HG03196 (cell line): ENCODE measurements around the gene PARPBP.
A peak's percentile ranks its signal among the peaks of the same experiment; 100 is the strongest.
"Not testable (repeated sequence)": the region's sequence is repeated elsewhere in the genome, so short reads cannot be mapped to it uniquely, and the experiment has no call there.

ENCODE experiments used
- ATAC-seq: cut with Tn5 transposase; IDR thresholded peaks from one replicate; pipeline ENCODE4 v1.9.1; 2021; ENCODE audit not compliant: unreplicated experiment

The PARPBP gene, protein sequence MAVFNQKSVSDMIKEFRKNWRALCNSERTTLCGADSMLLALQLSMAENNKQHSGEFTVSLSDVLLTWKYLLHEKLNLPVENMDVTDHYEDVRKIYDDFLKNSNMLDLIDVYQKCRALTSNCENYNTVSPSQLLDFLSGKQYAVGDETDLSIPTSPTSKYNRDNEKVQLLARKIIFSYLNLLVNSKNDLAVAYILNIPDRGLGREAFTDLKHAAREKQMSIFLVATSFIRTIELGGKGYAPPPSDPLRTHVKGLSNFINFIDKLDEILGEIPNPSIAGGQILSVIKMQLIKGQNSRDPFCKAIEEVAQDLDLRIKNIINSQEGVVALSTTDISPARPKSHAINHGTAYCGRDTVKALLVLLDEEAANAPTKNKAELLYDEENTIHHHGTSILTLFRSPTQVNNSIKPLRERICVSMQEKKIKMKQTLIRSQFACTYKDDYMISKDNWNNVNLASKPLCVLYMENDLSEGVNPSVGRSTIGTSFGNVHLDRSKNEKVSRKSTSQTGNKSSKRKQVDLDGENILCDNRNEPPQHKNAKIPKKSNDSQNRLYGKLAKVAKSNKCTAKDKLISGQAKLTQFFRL

DNA sequence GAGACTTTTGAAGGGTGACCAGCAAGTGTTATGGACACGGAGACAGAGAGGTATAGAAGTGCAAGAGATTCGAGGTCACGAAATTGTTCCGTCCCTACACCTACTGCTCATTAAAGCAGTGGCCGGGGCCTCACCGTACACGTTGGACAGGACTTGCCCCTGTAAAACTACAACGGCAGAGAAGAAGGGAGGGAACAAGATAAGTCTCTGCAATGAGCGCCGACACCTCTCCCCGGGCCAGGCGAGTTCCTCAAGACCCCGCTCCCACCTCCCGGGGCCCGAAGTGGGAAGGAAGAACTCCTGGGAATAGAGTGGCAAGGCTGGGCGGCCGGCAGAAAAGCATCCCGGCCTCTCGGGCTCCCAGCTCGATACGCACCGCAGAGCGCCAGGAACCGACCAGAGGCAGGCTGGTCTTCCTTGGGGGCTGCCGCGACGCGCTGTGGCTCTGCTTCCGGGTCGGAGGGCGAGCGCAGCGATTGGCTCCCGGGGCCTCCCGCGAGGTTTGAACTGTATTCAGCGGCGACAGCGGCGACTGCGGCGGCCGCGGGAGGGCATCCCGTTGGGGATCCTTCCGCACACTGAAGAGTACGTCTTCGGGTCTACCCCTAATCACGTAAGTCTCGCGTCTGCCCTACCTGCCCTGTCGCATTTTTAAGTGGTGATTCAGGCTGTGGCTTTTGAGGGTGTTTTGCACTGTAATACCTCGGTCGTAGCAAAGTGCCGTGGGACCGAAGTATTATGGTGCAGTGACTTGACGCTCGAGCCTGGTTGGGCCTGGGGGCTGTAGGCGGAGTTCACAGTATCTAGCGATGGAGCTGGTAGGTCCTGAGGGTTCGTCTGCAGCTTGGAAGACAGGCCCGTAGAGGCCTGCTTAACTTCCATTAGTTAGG, at the start of gene PARPBP, which contains the start of gene NUP37:
PARPBP (plus strand) TSS at position 510 of the 890 bp plus-strand sequence. CDS start 3,706 bp downstream, outside the sequence.
NUP37 (minus strand) TSS at position 441 of the 890 bp plus-strand sequence. CDS start 1,596 bp downstream, outside the sequence.
- ATAC-seq = peak; percentile 98

DNA sequence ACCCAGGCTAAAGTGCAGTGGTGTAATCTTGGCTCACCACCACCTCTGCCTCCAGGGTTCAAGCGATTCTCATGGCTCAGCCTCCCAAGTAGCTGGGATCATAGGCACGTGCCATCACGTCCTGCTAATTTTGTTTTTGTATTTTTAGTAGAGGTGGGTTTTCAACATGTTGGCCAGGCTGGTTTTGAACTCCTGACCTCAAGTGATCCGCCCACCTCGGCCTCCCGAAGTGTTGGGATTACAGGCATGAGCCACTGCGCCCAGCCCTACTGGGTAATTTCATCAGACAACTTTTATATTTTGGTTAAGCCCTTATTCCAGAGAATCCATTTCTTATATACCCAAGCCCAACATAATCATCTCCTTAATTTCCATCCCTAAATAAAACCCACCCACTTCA, 47.9 kb upstream of the PARPBP start:
- not testable (repeated sequence) for ATAC-seq

DNA sequence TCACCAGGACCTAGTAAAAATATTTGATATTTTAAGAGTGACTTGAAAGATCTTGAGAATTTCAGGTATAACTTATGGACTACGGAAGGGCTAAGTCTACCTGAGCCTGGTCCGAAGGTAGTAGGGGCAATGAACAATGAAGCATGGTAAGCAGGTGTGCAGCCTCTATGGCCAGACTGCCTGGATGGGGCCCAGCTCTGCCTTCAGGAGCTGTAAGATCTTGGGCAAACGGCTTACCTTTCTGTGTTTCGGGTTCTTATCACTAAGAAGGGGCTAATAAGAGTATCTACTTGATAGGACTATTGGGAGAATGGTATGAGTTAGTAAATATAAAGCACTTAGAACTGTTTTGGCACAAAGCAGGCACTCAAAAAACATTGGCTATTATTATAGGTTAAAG, 39.1 kb upstream of the PARPBP start:
- ATAC-seq = no peak

DNA sequence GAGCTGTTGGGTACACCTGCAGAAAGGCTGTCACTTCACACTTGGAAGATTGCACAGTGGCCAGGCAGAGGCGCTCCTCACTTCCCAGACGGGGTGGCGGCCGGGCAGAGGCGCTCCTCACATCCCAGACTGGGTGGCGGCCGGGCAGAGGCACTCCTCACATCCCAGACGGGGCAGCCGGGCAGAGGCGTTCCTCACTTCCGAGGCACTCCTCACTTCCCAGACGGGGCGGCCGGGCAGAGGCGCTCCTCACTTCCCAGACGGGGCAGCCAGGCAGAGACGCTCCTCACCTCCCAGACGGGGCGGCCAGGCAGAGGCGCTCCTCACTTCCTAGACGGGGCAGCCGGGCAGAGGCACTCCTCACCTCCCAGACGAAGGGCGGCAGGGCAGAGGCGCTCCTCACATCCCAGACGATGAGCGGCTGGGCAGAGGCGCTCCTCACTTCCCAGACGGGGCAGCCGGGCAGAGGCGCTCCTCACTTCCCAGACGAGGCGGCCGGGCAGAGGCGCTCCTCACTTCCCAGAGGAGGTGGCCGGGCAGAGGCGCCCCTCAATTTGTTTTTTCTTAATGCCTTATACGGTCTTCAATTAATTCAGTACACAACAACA, 30.7 kb upstream of the PARPBP start:
- not testable (repeated sequence) for ATAC-seq

DNA sequence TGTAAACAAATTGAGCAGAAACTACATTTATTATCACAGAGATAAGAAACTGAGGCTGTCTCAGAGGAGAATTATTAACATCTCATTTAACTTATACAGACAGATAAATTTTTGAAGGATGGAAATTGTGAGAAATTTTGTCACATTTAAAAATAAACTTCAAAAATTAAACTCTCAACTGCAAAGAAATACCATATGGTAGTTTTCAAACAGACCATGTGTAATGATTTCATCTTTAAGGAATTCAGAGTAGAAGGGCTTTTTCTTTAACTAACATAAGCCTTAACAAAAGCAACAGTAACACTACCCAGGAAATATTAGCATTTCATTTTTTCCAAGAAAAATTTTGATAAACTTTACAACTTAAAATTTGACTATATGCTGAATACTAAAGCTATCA, 26.7 kb upstream of the PARPBP start:
- no peak for ATAC-seq

DNA sequence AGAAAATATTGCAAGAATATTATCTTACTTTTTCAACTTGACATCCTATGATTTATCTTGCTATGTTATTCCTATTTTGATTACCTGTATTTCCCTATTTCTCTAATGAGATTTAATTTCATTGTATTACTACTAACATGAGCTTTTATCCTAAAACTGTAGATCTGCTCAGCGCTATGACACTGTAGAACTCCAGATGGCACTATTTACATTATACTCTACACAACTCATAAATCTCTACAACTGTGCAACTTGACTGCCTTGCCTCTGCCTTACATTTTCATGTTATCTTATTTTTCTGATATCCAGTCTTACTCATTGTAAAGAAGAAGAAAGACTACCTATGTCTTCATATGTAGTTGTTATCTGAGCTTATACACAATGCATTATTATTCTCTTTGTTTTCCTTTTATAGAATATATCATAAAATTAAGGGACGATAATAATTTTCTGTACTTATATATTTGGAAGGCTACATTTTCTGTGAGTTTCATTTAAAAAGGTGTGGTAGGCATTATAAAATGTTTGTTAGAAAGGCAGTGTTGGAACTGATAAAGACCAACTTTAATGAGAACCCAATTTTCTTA, 24.2 kb upstream of the PARPBP start:
- no peak for ATAC-seq

DNA sequence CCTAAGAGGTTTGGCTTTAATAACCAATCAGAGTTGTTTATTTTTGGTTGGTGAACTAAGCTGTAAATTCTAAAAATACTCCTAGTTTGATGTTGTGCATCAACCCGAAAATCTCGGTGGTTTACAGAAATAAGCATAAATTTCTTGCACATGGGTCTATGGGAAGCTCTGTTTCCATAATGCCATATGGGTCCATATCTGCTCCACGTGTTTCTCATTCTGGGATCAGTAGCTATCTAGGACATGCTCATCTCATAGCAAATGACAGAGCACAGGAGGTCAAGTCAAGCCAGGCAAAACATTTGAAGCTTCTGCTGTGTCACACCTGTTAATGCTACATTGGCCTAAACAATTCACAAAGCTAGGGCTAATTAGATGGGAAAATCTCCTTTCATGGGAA, 23.1 kb upstream of the PARPBP start:
- ATAC-seq = no peak

DNA sequence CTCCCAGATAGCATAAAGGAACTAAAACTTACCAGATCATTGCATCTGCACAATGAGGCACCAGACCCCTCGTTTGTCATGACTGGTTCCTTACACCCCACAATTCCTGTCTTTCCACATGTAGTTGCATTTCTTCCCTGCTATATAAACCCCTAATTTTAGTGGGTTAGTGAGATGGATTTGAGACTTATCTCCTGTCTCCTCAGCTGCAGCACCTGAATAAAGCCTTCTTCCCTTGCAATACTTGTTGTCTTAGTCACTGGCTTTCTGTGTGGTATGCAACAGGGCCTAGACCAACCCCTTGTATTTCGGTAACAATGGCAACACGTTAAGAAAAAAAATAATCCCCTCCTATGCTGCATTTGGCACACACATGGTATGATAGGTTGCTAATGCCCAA, 13.1 kb upstream of the PARPBP start:
- no peak for ATAC-seq

DNA sequence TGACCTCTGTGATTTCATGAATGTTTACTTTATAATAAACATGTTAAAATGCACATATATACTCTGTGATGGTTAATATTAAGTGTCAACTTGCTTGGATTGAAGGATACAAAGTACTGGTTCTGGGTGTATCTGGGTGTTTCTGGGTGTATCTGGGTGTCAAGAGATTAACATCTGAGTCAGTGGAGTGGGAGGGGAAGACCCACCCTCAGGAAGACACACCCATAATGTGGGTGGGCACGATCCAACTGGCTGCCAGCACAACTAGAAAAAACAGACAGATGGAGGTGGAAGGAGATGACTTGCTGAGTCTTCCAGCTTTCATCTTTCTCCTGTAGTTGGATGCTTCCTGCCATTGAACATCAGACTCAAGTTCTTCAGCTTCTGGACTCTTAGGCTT, 12.0 kb upstream of the PARPBP start:
- no peak for ATAC-seq

DNA sequence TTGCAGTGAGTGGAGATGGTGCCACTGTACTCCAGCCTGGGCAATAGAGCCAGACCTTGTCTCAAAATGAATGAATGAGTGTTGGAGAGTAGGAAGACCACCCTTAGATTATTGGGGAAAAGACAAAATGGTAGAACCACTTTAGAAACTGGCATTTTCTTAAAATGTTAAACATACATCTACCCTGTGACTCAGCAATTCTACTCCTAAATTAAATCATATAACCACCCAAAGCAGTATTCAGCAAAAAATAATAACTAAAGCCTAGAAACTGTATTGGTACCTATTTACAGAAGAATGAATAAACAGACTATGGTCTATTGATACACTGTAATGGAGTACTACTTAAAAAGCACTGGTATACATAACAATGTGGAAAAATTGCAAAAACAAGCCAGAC, 9.2 kb upstream of the PARPBP start:
- no peak for ATAC-seq

DNA sequence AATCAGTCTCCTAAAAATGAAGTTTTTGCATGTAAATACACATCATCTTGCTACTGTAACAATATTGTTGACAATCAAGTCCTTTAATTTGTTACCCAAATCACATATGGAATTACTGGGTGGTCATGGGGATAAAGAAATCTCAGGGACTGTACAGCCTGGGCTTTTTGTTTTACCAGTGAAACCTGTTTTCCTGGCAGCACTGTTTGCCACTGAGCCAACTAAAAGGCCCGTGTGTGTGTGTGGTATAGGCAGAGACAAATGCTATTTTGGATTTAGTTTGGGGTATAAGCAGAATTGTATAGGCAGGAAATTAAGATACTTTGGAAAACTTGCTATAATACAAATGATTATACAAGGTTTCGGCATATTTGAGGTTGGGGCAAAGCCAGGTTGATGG, 5.8 kb upstream of the PARPBP start:
- ATAC-seq = no peak

DNA sequence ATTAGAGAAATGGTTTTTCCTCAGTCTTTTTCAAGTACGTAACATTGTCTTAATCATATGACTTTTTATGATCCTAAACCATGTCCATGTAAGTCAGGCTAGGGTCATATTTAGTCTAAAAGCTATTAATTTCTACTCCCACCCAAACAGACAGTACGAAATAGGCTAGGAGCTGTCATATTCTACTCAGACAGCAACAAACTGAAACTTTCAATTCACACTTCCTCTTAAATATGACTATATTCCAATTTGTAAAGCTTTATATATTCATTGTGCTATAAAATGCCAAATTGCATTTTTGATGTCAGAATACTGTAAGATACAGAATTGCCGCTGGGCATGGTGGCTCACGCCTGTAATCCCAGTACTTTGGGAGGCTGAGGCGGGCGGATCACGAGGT, 3.6 kb upstream of the PARPBP start:
- ATAC-seq = no peak

DNA sequence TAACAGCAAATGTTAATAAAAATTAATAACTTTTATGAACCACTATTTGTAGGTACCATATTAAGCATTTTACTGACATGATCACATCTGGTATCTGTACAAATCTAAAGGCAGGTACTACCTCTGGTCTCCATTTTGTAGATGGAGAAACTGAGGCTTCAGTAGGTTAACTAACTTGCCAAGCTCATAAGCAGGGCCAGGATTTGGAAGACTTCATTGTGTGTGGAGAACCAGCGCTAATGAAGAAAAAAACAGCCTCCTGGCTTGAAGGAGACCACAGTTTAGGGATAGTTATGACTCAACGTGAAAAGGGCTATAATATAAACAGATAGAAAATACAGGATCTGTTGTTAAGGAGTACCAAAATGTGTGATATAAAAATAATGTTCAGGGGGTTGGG, 1.1 kb upstream of the PARPBP start:
- ATAC-seq = no peak

DNA sequence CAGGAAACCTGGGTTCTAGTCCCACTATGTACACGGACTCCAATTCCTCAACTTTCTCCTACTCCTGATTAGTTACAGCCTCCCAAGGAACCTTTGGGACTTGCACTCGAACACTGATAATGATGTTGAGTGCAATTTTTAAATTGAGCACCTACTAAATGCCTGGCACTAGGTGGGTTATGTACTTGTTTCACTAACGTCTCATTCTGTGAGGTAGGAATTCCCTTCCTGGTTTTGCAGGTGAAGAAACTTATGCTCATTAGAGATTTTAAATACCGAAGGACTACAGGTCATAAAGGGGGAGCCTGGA, 536 bp downstream of the PARPBP start:
- no peak for ATAC-seq

DNA sequence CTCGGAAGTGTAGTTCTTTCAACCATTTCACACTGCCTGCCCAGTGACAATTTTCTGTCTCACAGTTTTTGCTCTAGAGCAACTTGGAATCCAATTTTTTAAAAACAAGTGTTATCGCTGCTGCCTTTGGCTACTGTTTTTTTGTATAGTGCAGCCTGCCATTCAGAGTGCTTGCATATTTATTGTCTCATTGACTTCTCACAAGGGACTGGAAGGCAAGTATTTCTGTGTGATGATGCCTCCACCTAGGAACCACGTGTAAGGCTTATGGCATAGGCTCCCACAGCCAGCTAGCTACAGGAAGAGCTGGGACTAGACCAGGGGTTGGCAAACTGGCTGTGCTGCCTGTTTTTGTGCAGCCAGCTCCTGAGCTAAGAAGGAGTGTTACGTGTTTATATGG, 903 bp downstream of the PARPBP start:
- no peak for ATAC-seq

DNA sequence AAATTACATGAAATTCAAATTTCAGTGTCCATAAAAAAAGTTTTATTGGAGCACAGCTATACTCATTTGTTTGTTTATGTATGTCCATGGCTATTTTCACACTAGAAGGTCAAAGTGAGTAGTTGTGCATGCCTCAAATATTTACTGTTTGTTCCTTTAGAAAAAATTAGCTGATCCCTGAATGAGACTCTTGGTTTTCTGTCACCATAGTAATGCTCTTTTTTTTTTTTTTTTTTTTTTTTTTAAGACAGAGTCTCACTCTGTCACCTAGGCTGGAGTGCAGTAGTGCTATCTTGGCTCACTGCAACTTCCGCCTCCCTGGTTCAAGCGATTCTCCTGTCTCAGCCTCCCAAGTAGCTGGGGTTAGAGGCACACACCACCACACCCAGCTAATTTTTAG, 1.3 kb downstream of the PARPBP start:
- ATAC-seq = not testable (repeated sequence)

DNA sequence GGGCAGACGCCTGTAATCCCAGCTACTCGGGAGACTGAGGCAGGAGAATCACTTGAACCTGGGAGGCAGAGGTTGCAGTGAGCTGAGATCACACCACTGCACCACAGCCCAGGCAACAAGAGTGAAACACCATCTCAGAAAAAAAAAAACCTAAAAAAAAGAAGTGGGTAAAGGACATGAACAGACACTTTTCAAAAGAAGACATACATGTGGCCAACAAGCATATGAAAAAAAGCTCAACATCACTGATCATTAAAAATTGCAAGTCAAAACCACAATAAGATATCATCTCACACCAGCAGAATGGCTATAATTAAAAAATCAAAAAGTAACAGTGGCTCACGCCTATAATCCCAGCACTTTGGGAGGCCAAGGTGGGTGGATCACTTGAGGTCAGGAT, 10.7 kb downstream of the PARPBP start:
- not testable (repeated sequence) for ATAC-seq

DNA sequence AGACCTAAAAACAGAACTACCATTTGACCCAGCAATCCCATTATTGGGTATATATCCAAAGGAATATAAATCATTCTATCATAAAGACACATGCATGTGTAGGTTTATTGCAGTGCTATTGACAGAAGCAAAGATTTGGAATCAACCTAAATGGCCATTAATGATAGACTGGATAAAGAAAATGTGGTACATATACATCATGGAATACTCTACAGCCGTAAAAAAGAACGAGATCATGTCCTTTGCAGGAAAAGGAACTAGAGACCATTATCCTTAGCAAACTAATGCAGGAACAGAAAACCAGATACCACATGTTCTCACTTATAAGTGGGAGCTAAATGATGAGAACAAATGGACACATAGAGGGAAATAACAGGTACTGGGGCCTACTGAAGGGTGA, 11.5 kb downstream of the PARPBP start:
- not testable (repeated sequence) for ATAC-seq

DNA sequence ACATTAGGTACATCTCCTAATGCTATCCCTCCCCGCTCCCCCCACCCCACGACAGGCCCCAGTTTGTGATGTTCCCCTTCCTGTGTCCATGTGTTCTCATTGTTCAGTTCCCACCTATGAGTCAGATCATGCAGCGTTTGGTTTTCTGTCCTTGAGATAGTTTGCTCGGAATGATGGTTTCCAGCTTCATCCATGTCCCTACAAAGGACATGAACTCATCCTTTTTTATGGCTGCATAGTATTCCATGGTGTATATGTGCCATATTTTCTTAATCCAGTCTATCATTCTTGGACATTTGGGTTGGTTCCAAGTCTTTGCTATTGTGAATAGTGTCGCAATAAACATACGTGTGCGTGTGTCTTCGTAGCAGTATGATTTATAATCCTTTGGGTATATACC, 17.6 kb downstream of the PARPBP start:
- not testable (repeated sequence) for ATAC-seq

DNA sequence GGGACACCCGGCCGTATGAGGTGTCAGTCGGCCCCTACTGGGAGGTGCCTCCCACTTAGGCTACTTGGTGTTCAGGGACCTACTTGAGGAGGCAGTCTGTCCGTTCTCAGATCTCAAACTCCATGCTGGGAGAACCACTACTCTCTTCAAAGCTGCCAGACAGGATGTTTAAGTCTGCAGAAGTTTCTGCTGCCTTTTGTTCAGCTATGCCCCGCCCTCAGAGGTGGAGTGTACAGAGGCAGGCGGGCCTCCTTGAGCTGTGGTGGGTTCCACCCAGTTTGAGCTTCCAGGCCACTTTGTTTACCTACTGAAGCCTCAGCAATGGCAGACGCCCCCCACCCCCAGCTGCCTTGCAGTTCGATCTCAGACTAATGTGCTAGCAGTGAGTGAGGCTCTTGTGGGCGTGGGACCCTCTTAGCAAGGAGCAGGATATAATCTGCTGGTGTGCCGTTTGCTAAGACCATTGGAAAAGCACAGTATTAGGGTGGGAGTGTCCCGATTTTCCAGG, 22.9 kb downstream of the PARPBP start:
- ATAC-seq = not testable (repeated sequence)

DNA sequence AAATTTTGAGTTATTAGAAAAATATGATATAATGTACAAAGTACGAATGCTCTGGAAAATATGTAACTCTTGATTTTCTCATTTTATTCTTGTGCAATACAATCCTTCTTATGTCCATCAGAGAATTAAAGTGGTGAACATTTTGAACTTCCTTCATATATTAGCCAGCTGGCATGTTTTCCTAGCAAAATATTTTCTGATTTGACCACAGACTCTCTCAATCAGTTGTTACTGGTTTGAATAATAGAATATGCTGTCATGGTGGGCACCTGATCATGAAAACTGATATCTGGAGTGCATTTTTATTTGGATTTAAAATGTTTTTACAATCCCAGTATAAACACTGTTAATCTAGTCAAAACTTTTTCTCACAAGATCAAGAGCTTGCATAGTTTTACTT, 24.2 kb downstream of the PARPBP start:
- no peak for ATAC-seq
